Activated CD4-positive, alpha-beta T cell treated with anti-CD3 and anti-CD28 coated beads, Interleukin-2, amount 10 ng/mL, durations not matched to agents 7 days and 5 days (primary cell): Measurements from ENCODE around the gene PTPN2. TPM values are rescaled to one million over a fixed set of nuclear protein-coding genes. Genes with fewer than 3 reads are reported as not detected.

ENCODE experiments used
- CTCF ChIA-PET: fragments of 350-600 bp; sonication (Branson Sonifier 250); formaldehyde crosslinking; loops from one replicate; lab custom pipeline; 2021; ENCODE audit warnings: antibody characterized with exemption; lab: Charles Lee
- POLR2A ChIA-PET: fragments of 350-600 bp; sonication (Branson Sonifier 250); formaldehyde crosslinking; loops from one replicate; lab custom pipeline; 2021; ENCODE audit warnings: antibody characterized with exemption; lab: Charles Lee
- DNase-seq: peaks from one replicate; pipeline ENCODE4 v3.0.0-alpha.2; 2020
- H3K27ac Mint-ChIP-seq: one replicate; pipeline ENCODE4 v1.8.0; 2021; ENCODE audit warnings: mild to moderate bottlenecking, moderate library complexity, mixed read lengths
- H3K27me3 Mint-ChIP-seq: one replicate; pipeline ENCODE4 v1.8.0; 2021; ENCODE audit warnings: mixed read lengths
- H3K36me3 Mint-ChIP-seq: one replicate; pipeline ENCODE4 v1.8.0; 2021; ENCODE audit warnings: low read depth, mixed read lengths
- H3K4me1 Mint-ChIP-seq: one replicate; pipeline ENCODE4 v1.8.0; 2021; ENCODE audit warnings: mixed read lengths
- H3K4me3 Mint-ChIP-seq: one replicate; pipeline ENCODE4 v1.8.0; 2021; ENCODE audit warnings: mild to moderate bottlenecking, moderate library complexity, mixed read lengths
- H3K9me3 Mint-ChIP-seq: one replicate; pipeline ENCODE4 v1.8.0; 2021; ENCODE audit warnings: mixed read lengths
- total RNA-seq, 2 experiments: library from RNA; stranded (reverse); gene quantifications; one replicate each; pipeline ENCODE4 v1.2.3, GENCODE V29; 2021

PTPN2 gene
- total RNA-seq, 2 experiments from 2014 or later = 61.0 to 69.7 TPM

- Mint-ChIP-seq H3K4me1 (peaks cover 21% of the 10 kb centered on the region), H3K4me3 (no peak overlapping the region), H3K27ac (no peak overlapping the region), H3K36me3 (no peaks in the 10 kb centered on the region), H3K27me3 (no peaks in the 10 kb centered on the region), H3K9me3 (no peaks in the 10 kb centered on the region)
- CTCF ChIA-PET = interaction anchor here (0.6 to 3.0 kb wide), 7 partner anchors 22 to 439 kb away, joined by 3 to 24 read pairs (median 3); no protein-coding TSS in a partner anchor
- POLR2A ChIA-PET = no interaction called here
- no peak for DNase-seq
Observed at GRCh38 chr18:12745095-12745795, 138.8 kb downstream of the PTPN2 start.

DNA sequence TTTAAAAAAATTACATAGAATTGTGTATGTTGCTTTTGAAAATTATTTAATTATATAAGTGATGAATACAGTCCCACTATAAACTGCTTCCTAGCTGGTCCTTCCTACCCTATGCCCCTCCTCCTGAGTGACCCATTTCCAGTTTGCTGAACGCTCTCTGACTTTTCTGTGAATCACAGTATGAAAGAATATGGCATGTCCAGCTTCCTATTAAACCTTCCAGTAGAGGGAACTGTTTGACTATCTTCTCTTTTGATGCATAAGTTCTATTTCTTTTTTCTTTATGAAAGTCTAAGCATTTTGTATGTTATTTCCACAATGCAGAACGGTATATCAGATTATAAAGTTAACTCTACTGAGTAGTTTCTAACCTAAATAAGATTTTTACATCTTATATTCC, 139.9 kb downstream of the PTPN2 start:
- Mint-ChIP-seq H3K4me3 (no peak overlapping the region), H3K9me3 (no peaks in the 10 kb centered on the region), H3K27ac (no peak overlapping the region), H3K4me1 (peaks cover 10% of the 10 kb centered on the region), H3K36me3 (no peaks in the 10 kb centered on the region), H3K27me3 (no peaks in the 10 kb centered on the region)
- ChIA-PET POLR2A (no interaction called here), CTCF (interaction anchor here (0.7 to 3.0 kb wide), 14 partner anchors 9 to 190 kb away, joined by 3 to 24 read pairs (median 3); no protein-coding TSS in a partner anchor)
- DNase-seq = no peak

DNA sequence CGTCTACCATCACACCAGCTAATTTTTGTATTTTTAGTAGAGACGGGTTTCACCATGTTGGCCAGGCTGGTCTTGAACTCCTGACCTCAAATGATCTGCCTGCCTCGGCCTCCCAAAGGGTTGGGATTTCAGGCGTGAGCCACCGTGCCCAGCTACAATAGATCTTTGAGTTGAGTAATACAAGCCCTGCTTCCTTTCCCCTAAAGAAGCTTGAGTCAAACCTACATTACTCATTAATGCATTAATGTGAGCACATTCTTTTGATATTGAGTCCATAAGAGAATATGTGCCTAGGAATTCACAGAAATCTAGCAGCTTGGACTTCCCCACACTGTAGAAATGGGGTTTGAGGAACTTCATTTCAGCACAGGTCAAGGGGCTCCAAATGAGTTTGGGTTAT, 141.6 kb downstream of the PTPN2 start:
- Mint-ChIP-seq H3K27me3 (no peaks in the 10 kb centered on the region), H3K36me3 (no peaks in the 10 kb centered on the region), H3K27ac (no peak overlapping the region), H3K4me1 (peaks cover 3% of the 10 kb centered on the region), H3K4me3 (no peak overlapping the region), H3K9me3 (no peaks in the 10 kb centered on the region)
- no peak for DNase-seq
- POLR2A ChIA-PET = no interaction called here
- CTCF ChIA-PET = interaction anchor here (0.7 to 0.8 kb wide), 2 partner anchors 155 to 210 kb away, joined by 4 read pairs; no protein-coding TSS in a partner anchor

Other genes starting within 250 kb of the PTPN2 start
- 1 to 10 TPM; 1.3 to 2.9 TPM for gene SPIRE1, start 226.1 kb downstream of the PTPN2 start, total RNA-seq
- gene CEP76, start 181.5 kb downstream of the PTPN2 start, total RNA-seq = 10 to 100 TPM; 16.2 to 19.2 TPM
- gene PSMG2, start 181.2 kb downstream of the PTPN2 start, total RNA-seq = 100 to 1,000 TPM; 112 to 133 TPM
- gene SEH1L, start 63.8 kb upstream of the PTPN2 start, total RNA-seq = 10 to 100 TPM; 50.5 to 54.3 TPM
- 10 to 100 TPM; 52.3 to 55.1 TPM for gene CEP192, start 107.1 kb upstream of the PTPN2 start, total RNA-seq